Measurements from ENCODE around the gene SULT1A3.
A peak's percentile ranks its signal among the peaks of the same experiment; 100 is the strongest.
"Not testable (repeated sequence)": the region's sequence is repeated elsewhere in the genome, so short reads cannot be mapped to it uniquely, and the experiment has no call there.

The SULT1A3 gene

GRCh38 chr16:30186782-30187555 lies 12.1 kb upstream of the SULT1A3 start:
- DNase-seq (ENCODE audit: low spot score): peak; percentile 77

GRCh38 chr16:30187556-30187865 lies 11.5 kb upstream of the SULT1A3 start:
- DNase-seq (ENCODE audit: low spot score): no peak

- DNase-seq (ENCODE audit: low spot score): no peak
Measured at GRCh38 chr16:30187971-30188561, 11.0 kb upstream of the SULT1A3 start.

- not testable (repeated sequence) for DNase-seq (ENCODE audit: low spot score)
Measured at GRCh38 chr16:30191158-30191557, 7.9 kb upstream of the SULT1A3 start.

- not testable (repeated sequence) for DNase-seq (ENCODE audit: low spot score)
Measured at GRCh38 chr16:30193098-30193497, 6.0 kb upstream of the SULT1A3 start.

- not testable (repeated sequence) for DNase-seq (ENCODE audit: low spot score)
Measured at GRCh38 chr16:30193615-30194014, 5.4 kb upstream of the SULT1A3 start, which contains the start of the genes BOLA2B and SLX1A. Gene BOLA2B (minus strand): TSS chr16:30193666. CDS start chr16:30193595, 71 bp downstream. Gene SLX1A (plus strand): TSS chr16:30193875. CDS start chr16:30194085, 210 bp downstream.

GRCh38 chr16:30194172-30194925 lies 4.7 kb upstream of the SULT1A3 start:
- DNase-seq (ENCODE audit: low spot score): not testable (repeated sequence)

- not testable (repeated sequence) for DNase-seq (ENCODE audit: low spot score)
Measured at GRCh38 chr16:30197001-30197400, 2.1 kb upstream of the SULT1A3 start.

- not testable (repeated sequence) for DNase-seq (ENCODE audit: low spot score)
Measured at GRCh38 chr16:30199608-30200343, 721 bp downstream of the SULT1A3 start.

- not testable (repeated sequence) for DNase-seq (ENCODE audit: low spot score)
Measured at GRCh38 chr16:30205541-30206236, 6.6 kb downstream of the SULT1A3 start.

GRCh38 chr16:30206252-30206651 lies 7.2 kb downstream of the SULT1A3 start:
- DNase-seq (ENCODE audit: low spot score): not testable (repeated sequence)

- not testable (repeated sequence) for DNase-seq (ENCODE audit: low spot score)
Measured at GRCh38 chr16:30207063-30207704, 8.1 kb downstream of the SULT1A3 start.

- not testable (repeated sequence) for DNase-seq (ENCODE audit: low spot score)
Measured at GRCh38 chr16:30209032-30209431, 10.0 kb downstream of the SULT1A3 start.

- DNase-seq (ENCODE audit: low spot score): not testable (repeated sequence)
Measured at GRCh38 chr16:30211414-30211813, 12.4 kb downstream of the SULT1A3 start.

- not testable (repeated sequence) for DNase-seq (ENCODE audit: low spot score)
Measured at GRCh38 chr16:30217082-30217481, 18.0 kb downstream of the SULT1A3 start.

GRCh38 chr16:30248379-30248778 lies 49.3 kb downstream of the SULT1A3 start, which contains the start of gene NPIPB13:
Gene NPIPB13 (minus strand): TSS chr16:30248479. CDS start chr16:30245573, 2,906 bp downstream.
- not testable (repeated sequence) for DNase-seq (ENCODE audit: low spot score)
